Occipital lobe (tissue), 2 donors: Measurements from ENCODE around the gene FBP1. TPM values are rescaled to one million over a fixed set of nuclear protein-coding genes. Genes with fewer than 3 reads are reported as not detected.
A peak's percentile ranks its signal among the peaks of the same experiment; 100 is the strongest.

Source experiments
- DNase-seq: peaks from one replicate; lab custom pipeline; 2025; lab: John Stamatoyannopoulos, UW
- total RNA-seq: library from RNA; depleted of rRNA; stranded (reverse); fragments of >200 nt; gene quantifications from one replicate; pipeline ENCODE4 v1.2.3, GENCODE V29; 2014

FBP1 gene
- total RNA-seq, 1 donor from 2014 or later = not detected

- peak; percentile 12 for DNase-seq
Observed at GRCh38 chr9:94656200-94656599, 16.9 kb upstream of the FBP1 start.

- DNase-seq = no peak
Observed at GRCh38 chr9:94655739-94656138, 16.4 kb upstream of the FBP1 start.

GRCh38 chr9:94654165-94654894 is 15.0 kb upstream of the FBP1 start:
- DNase-seq = no peak

DNA sequence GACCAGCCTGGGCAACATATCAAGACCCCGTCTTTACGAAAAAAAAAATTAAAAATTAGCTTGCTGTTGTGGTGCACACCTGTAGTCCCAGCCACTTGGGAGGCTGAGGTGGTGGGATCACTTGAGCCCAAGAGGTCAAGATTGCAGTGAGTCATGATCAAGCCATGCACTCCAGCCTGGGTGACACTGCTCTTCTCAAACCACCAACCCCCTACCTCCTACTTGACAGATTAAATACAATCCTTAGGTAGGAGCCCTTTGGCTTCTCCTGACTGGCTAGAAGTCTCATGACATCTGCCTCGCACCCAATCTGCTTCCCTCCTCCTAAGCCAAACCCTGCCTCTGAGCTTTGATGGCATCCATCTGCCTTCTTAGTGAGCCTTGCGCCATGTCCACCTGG is 11.6 kb upstream of the FBP1 start:
- no peak for DNase-seq

DNA sequence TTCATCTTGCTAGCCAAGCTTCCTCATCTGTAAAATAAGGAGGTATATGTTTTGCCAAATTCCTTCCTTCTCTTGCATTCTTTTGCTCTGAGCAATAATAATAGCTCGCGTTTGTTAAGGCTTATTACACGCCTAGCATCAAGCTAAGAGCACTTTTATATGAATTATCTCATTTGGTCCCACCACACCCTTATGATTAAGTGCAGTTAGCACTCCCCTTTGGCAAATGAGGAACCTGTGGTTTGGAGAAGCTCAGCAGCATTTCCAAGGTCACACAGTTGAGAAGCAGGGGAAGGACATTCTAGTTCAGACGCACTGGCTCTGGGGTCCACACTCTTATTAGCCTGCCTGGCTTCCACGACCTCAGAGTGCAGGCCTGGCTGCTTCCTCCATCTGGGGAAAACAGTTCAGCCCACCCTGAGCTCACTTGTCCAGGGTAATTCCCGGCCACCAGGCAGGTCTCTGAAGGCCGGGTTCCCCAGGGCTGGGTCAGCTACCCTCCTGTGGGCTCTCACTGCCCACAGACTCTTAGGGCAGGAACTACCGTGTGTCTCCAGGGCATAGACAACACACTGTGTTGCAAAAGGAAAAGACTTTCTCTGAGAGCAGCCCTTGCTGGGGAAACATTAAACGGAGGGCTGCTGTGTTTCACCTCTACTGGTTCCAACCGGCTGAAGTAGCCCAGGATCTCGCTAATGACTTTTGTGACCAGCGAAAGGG is 9.9 kb upstream of the FBP1 start:
- DNase-seq = no peak

DNA sequence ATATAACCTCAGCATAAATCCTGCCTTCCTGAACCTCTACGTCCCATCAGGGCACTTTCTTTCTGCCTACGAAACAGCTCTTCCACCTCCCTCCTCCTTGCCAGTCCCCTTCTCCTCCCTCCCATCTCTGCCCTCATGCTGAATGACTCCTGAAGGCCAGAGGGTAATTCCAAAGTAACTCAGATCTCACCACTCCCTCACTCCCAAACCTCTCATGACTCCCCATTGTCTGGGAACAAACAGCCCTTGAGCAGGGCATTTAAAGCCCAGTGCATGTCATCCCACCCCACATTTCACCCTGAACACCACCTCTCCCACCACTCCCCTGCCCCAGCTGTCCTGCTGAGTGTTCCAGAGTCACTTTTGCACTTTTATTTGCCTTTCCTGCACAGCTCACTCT is 8.9 kb upstream of the FBP1 start:
- DNase-seq = no peak

GRCh38 chr9:94645901-94646300 is 6.6 kb upstream of the FBP1 start:
- no peak for DNase-seq

GRCh38 chr9:94644543-94644942 is 5.2 kb upstream of the FBP1 start:
- DNase-seq = no peak

DNA sequence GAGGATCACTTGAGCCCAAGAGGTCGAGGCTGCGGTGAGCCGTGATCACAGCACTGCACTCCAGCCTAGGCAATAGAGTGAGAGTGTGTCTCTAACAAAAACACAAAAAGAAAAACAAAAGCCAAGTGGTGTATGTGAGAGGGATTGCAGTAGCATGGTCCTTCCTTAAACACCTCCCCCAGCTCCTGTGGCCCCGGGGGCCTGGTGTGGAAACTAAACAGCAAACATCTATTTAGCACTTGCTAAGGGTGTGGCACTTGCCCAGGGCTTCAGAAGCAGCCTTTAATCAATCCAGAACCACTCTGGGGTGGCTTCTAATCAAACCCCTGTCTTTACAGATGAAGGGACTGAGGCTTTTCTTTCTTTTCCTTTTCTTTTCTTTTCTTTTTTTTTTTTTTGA is 4.4 kb upstream of the FBP1 start:
- no peak for DNase-seq

GRCh38 chr9:94643176-94643575 is 3.9 kb upstream of the FBP1 start:
- DNase-seq = no peak

DNA sequence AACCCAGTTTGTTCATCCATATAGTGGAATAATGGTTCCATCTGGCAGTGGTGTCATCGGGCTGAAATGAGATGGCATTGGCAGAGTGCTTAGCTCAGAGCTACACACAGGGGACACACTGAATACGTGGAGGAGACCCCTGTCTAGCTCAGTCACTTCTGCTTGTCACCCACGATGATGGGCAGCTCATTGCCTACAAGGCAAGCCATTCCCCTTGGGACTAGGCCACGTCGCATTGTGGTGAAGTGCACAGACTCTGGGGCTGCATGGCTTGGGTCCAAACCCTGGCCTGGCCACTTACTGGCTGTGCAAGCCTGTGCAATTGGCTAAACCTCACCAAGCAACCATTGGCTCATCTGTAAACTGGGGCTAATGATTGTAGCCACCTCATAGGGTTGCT is 3.2 kb upstream of the FBP1 start:
- no peak for DNase-seq

GRCh38 chr9:94639999-94640376 is 670 bp upstream of the FBP1 start:
- DNase-seq = no peak

- no peak for DNase-seq
Observed at GRCh38 chr9:94638335-94639060, 820 bp downstream of the FBP1 start.

DNA sequence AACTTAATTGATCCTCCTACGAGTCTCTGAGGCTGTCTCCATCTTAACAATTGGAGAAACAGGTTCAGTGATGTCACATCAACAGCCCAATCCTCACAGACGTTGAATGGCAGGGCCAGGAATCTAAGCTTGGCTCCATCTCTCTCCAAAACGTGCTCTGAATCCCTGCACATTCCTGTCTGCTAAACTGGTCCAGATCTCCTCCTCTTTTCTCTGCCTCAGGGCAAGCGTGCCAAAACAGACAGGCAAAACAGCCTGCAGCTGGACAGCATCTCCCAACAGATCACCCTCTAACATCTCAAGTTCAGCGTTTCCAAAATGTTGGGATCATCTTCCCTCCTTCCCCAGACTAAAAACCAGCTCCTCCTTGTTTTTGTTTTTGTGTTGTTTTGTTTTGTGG is 6.6 kb downstream of the FBP1 start:
- DNase-seq = no peak

DNA sequence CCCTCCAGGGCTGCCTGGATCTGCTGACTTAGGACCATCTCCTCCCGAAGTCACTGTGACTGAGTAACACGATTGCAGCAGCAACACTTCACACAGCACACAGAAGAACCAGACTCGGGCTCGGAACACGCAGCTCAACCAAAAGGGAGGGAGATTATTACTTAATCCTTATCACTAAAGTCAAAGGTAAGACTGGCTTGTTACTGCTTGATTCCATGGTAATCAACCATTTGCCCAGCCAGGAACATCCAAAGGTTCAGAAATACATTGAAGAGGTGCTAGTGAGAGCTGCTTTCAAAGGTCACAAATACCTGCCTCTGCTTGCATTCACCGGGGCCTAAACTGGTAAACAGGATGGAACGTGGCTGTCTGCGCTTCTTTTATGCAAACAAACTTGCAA is 7.7 kb downstream of the FBP1 start:
- no peak for DNase-seq

DNA sequence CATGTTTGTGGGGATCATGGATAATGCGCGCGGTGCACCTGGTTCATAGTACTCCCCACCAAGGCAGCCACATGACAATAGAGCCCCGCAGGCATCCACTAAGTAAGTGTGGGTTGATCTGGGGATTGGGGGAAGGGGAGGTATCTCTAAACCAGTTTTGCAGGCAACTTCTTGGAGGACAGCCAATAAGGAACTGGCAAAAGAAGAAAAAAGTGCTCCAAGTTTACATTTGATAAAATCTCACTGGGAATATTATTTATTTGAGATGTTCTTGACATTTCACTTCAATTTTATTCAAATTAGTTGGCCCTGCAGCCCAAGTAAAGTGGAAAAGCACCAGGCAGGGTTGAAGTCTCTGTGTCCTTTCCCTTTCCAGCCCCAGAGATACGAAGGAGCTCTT is 8.5 kb downstream of the FBP1 start:
- DNase-seq = no peak

- DNase-seq = no peak
Observed at GRCh38 chr9:94630281-94630680, 9.0 kb downstream of the FBP1 start.

DNA sequence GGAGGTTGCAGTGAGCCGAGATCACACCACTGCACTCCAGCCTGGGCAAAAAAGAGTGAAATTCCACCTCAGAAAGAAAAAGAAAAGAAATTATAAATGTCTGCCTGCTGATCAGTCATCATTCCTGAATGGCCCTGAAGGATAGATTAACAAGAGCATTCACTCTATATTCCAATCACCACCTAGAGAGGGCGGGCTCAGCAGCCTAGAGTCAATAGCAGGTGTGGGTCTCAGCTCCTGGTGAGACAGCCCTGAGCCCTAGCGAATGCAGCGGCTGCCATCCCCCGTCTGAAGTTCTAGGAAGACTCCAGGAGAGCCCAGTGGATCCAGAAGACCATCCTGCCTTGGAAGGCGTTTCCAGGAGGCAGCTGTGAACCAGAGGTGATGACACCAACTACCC is 12.0 kb downstream of the FBP1 start:
- no peak for DNase-seq

- DNase-seq = no peak
Observed at GRCh38 chr9:94625835-94626234, 13.5 kb downstream of the FBP1 start.

GRCh38 chr9:94624629-94625028 is 14.7 kb downstream of the FBP1 start:
- no peak for DNase-seq

DNA sequence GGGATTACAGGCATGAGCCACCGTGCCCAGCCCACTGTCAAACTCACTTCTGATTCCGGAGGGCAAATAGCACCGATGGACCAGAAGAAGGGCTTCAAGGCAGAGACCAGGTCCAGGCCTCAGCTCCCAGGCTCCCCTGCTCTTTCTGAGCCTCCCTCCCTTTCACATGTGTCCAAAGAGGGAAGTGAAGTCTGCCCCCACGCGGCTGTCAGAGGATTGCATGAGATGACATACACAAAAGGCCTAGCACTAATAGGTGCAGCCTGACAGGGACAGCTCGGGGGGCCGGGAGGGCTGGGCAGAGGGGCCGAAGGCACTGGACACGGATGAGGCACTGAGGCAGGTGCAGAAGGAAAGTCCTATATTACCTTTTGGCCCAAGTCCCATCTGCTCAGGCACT is 16.1 kb downstream of the FBP1 start:
- DNase-seq = no peak

GRCh38 chr9:94622087-94622800 is 17.1 kb downstream of the FBP1 start:
- DNase-seq = no peak
